ENCODE data around the gene PPP6R2. TPM values are rescaled to one million over a fixed set of nuclear protein-coding genes. Genes with fewer than 3 reads are reported as not detected.

The PPP6R2 gene
- total RNA-seq, 1 donor from 2014 or later = 55.5 TPM

DNA sequence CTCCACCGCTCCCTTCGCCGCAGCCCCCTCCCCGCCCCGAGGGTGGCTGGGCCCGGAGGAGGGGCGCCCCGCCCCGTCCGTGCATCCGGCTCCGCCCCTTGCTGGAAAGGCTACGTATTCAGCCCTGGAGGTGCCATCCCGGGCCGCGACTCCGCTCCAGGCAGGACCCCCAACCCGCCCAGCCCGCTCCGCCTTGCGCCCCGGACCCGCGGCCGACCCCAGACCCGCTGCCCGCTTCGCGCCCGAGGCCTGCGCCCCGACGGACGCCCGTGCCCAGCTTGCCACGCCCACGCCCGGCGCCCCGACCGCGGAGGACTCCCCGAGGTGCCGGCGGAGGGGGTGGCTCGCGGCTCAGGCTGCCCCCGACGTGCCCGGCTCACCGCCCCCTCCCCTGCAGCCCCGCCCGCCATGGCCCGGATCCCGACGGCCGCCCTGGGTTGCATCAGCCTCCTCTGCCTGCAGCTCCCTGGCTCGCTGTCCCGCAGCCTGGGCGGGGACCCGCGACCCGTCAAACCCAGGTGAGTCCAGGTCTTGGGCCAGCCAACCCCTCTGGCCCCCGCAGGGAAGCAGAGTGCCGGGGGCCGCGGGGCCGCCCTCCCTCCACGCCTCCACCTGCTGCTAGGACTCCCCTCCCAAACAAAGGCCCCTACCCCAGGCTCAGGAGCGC, 138.4 kb downstream of the PPP6R2 start, which contains the start of gene ADM2:
Gene ADM2, plus strand, starts transcription at position 104 of the 667 bp plus-strand sequence. Its CDS starts 305 bp downstream, at position 409.
- H3K27me3 ChIP-seq = peaks cover 20% of the 10 kb centered on the region
- H3K4me3 ChIP-seq = peak within 1 kb of the TSS; percentile 54 to 58
- intact Hi-C loops (cut with DNase I) = no loop called here
- TF ChIP-seq, protein P1, sequence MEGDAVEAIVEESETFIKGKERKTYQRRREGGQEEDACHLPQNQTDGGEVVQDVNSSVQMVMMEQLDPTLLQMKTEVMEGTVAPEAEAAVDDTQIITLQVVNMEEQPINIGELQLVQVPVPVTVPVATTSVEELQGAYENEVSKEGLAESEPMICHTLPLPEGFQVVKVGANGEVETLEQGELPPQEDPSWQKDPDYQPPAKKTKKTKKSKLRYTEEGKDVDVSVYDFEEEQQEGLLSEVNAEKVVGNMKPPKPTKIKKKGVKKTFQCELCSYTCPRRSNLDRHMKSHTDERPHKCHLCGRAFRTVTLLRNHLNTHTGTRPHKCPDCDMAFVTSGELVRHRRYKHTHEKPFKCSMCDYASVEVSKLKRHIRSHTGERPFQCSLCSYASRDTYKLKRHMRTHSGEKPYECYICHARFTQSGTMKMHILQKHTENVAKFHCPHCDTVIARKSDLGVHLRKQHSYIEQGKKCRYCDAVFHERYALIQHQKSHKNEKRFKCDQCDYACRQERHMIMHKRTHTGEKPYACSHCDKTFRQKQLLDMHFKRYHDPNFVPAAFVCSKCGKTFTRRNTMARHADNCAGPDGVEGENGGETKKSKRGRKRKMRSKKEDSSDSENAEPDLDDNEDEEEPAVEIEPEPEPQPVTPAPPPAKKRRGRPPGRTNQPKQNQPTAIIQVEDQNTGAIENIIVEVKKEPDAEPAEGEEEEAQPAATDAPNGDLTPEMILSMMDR (IDR thresholded peaks at IDR 0.05) = no peak
- H3K9me3 ChIP-seq = no peaks in the 10 kb centered on the region
- no peak within 1 kb of the TSS for H3K27ac ChIP-seq
- peaks cover 0 to 3% of the 10 kb centered on the region in 2 donors for H3K4me1 ChIP-seq
- no peaks in the 10 kb centered on the region for H3K36me3 ChIP-seq
- no peak for DNase-seq (ENCODE audit: low spot score in 2 of 2)

DNA sequence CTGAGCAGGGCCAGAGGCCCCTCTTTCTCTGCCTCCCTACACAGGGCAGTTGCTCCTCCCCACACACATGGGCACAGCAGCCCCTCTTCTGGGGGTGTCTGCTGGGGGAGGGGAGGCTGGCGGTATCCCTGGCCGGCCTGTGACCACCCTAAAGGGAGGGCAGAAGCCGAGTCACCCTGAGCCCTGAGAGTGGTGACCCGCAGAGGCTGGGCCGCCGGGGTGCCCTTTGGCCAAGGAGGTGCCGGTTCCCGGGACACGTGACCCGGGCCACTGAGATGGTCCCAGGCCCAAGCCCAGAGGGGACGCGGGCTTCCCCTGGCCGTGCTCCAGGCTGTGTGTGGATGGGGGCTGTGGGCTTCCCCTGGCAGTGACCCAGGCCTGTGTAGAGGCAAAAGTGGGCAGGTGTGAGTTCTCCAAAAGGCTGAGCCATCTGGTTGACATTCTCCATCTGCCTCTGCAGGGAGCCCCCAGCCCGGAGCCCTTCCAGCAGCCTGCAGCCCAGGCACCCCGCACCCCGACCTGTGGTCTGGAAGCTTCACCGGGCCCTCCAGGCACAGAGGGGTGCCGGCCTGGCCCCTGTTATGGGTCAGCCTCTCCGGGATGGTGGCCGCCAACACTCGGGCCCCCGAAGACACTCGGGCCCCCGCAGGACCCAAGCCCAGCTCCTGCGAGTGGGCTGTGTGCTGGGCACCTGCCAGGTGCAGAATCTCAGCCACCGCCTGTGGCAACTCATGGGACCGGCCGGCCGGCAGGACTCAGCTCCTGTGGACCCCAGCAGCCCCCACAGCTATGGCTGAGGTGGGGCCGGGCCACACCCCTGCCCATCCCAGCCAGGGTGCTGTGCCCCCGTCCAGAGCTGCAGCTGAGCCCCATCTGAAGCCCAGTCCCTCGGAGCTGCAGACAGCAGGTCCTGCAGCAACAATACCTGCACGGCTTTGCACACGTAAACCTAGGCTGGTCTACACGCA, 139.3 kb downstream of the PPP6R2 start:
- no peak for DNase-seq (ENCODE audit: low spot score in 2 of 2)
- no peaks in the 10 kb centered on the region for H3K9me3 ChIP-seq
- peak overlapping the region in 1 of 2 donors; percentile 58 for H3K4me3 ChIP-seq
- intact Hi-C loops (cut with DNase I) = no loop called here
- H3K27me3 ChIP-seq = peaks cover 20% of the 10 kb centered on the region
- peaks cover 0 to 3% of the 10 kb centered on the region in 2 donors for H3K4me1 ChIP-seq
- TF ChIP-seq, protein P1 (IDR thresholded peaks at IDR 0.05) = no peak
- H3K27ac ChIP-seq = no peak overlapping the region
- no peaks in the 10 kb centered on the region for H3K36me3 ChIP-seq

DNA sequence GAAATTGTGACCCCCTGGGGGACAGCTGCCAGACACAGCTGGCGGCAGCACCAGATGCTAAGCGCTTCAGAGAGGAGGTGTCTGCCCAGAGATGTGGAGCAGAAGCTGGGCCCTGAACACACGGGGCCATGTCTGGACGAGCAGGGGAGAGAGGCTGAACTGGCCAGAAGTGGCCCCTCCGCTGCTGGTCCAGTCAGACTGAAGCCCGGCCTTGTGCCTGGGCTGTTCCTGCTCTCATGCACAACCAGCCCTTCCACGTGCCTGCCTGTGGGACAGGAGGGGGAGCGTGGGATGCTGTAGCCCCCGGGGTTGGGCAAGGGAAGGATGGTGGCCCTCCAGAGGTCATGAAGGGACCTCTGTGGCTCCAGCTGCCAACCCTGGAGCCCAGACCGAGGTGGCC, 140.0 kb downstream of the PPP6R2 start:
- Histone ChIP-seq H3K9me3 (no peaks in the 10 kb centered on the region), H3K4me1 (peaks cover 0 to 3% of the 10 kb centered on the region in 2 donors), H3K4me3 (no peak overlapping the region), H3K27me3 (peaks cover 20% of the 10 kb centered on the region), H3K36me3 (no peaks in the 10 kb centered on the region), H3K27ac (no peak overlapping the region)
- no peak for DNase-seq (ENCODE audit: low spot score in 2 of 2)
- TF ChIP-seq, protein P1 (IDR thresholded peaks at IDR 0.05) = no peak
- intact Hi-C loops (cut with DNase I) = no loop called here

DNA sequence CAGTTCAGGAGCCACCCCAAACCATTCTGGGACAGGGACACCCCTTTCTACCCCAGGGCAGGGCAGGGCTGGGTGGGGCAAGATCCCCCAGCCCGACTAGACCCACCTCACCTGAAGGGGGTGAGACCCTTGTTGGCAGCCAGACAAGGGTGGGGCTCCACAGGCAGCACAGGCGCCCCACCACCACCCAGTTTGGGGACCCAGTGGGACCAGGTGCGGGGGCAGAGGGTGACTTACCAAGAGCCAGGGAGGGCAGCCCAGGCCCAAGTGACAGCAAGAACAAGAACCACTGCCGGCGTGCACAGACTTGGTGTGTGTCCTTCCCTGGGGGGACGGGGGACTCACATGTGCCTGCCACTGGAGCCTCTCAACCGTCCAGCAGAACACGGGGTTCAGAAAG, 140.4 kb downstream of the PPP6R2 start:
- Histone ChIP-seq H3K9me3 (no peaks in the 10 kb centered on the region), H3K36me3 (no peaks in the 10 kb centered on the region), H3K4me3 (no peak overlapping the region), H3K27me3 (peaks cover 20% of the 10 kb centered on the region), H3K4me1 (peaks cover 0 to 3% of the 10 kb centered on the region in 2 donors), H3K27ac (no peak overlapping the region)
- intact Hi-C loops (cut with DNase I) = no loop called here
- TF ChIP-seq, protein P1 (IDR thresholded peaks at IDR 0.05) = no peak
- no peak for DNase-seq (ENCODE audit: low spot score in 2 of 2)

DNA sequence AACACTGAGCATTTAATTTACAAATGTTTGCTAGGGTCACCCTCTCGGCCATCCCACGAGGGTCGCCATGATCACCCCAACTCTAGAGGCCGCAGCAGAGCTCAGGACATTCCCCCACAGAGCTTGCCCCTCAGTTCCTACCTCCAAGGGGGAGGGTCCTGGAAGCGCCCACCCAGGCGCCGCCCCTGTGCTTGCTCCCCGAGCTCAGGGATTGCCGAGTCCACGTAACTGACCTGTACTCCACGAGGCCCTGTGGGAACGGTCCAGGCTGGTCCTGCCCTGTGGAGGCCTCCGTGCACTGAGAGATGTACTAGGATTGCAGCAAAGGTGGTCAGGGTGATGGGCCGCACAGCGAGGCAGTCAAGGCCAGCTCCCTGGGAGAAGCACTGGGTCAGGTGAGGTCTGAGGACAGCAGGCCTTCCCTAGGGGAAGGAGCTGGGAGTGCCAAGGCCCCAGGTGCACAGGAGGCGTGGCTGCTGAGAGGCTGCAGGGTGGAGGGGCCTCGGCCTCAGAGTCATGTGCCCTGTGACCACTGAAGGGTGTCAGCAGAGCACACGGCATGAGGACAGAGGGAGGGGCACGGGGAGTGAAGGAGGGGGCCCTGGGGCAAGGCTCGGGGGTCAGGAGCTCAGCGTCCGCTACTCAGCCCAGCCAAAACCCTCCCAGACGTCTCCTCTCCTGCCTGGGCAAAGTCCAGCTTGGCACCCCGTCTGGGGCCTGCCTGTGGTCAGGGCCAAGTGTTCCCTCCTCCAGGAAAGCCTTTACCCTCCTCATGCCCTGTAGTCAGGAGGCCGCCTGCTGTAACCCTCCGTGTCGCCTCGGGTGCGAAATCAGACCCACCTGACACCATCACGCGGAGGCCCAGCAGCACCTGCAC, 141.1 kb downstream of the PPP6R2 start:
- intact Hi-C loops (cut with DNase I) = no loop called here
- TF ChIP-seq, protein P1 (IDR thresholded peaks at IDR 0.05) = no peak

More for the DNA sequence above, 141.1 kb downstream of the PPP6R2 start:
- Histone ChIP-seq H3K36me3 (no peaks in the 10 kb centered on the region), H3K4me1 (peaks cover 0 to 3% of the 10 kb centered on the region in 2 donors), H3K4me3 (no peak overlapping the region), H3K27ac (no peak overlapping the region), H3K9me3 (no peaks in the 10 kb centered on the region), H3K27me3 (peaks cover 20% of the 10 kb centered on the region)
- no peak for DNase-seq (ENCODE audit: low spot score in 2 of 2)

Data from ascending aorta (tissue), 2 donors.